ENCODE measurements around the gene ERCC4.

DNA sequence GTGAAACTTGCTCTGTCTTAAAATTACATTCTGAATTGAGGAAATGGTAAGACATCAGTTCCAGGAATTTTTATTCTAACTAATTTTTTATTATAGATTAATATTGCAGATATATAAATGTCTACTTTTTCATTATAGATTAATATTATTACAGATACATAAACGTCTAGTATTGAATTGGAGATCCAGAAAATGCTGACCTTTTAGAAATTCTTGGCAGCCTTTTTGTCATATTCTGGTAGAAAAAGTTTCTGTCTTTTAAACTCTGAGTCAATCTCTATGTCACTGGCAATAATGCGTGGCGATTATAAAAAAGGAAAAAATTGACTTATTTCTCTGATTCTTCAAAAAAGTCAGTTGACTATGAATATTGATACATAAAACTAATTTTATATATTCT lies 8.7 kb downstream of the ERCC4 start:
- TF ChIP-seq, protein P1, sequence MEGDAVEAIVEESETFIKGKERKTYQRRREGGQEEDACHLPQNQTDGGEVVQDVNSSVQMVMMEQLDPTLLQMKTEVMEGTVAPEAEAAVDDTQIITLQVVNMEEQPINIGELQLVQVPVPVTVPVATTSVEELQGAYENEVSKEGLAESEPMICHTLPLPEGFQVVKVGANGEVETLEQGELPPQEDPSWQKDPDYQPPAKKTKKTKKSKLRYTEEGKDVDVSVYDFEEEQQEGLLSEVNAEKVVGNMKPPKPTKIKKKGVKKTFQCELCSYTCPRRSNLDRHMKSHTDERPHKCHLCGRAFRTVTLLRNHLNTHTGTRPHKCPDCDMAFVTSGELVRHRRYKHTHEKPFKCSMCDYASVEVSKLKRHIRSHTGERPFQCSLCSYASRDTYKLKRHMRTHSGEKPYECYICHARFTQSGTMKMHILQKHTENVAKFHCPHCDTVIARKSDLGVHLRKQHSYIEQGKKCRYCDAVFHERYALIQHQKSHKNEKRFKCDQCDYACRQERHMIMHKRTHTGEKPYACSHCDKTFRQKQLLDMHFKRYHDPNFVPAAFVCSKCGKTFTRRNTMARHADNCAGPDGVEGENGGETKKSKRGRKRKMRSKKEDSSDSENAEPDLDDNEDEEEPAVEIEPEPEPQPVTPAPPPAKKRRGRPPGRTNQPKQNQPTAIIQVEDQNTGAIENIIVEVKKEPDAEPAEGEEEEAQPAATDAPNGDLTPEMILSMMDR (IDR thresholded peaks at IDR 0.05): no peak
- TF ChIP-seq POLR2AphosphoS5 (IDR thresholded peaks at IDR 0.05): no peak
